ENCODE data around the gene CBARP. TPM values are rescaled to one million over a fixed set of nuclear protein-coding genes. Genes with fewer than 3 reads are reported as not detected.

CBARP gene
- total RNA-seq, 2 donors from 2014 or later, result 21.5 to 28.5 TPM

GRCh38 chr19:1233115-1233667, 4.6 kb downstream of the CBARP start:
- Histone ChIP-seq H3K9ac (ENCODE audit: extremely low read depth, low read length, poor library complexity, severe bottlenecking) (no peak overlapping the region), H3K27me3 (ENCODE audit: control insufficient read depth, insufficient read depth, low read length, poor library complexity, severe bottlenecking) (no peaks in the 10 kb centered on the region), H3K27ac (ENCODE audit: low read depth, low read length) (no peak overlapping the region), H3K36me3 (ENCODE audit: control insufficient read depth, insufficient read depth, low read length) (peaks cover 10% of the 10 kb centered on the region), H3K9me3 (ENCODE audit: control insufficient read depth, low read length) (no peaks in the 10 kb centered on the region), H3K4me1 (ENCODE audit: control insufficient read depth, insufficient read depth, low read length) (no peaks in the 10 kb centered on the region), H3K4me3 (ENCODE audit: low read length) (no peak overlapping the region)
- no peaks in the 10 kb centered on the region for H3K27me3 Mint-ChIP-seq (ENCODE audit: insufficient read depth)
- no peak overlapping the region for H3K4me3 Mint-ChIP-seq
- TF ChIP-seq CTCF (conservative IDR thresholded peaks at IDR 0.05), result no peak
- no peak overlapping the region for H3K27ac Mint-ChIP-seq
- peaks cover 15% of the 10 kb centered on the region for H3K36me3 Mint-ChIP-seq (ENCODE audit: low read depth)
- no peaks in the 10 kb centered on the region for H3K9me3 Mint-ChIP-seq
- H3K4me1 Mint-ChIP-seq, result no peaks in the 10 kb centered on the region
- no peak for DNase-seq
- WGBS, 2 experiments (ENCODE audit: insufficient coverage in 1 of 2, insufficient read length in 1 of 2), result 96% methylated on average over 18 to 24 of the region's 24 CpGs

GRCh38 chr19:1232652-1233072, 5.1 kb downstream of the CBARP start:
- Histone ChIP-seq H3K36me3 (ENCODE audit: control insufficient read depth, insufficient read depth, low read length) (peaks cover 10% of the 10 kb centered on the region), H3K9me3 (ENCODE audit: control insufficient read depth, low read length) (no peaks in the 10 kb centered on the region), H3K27ac (ENCODE audit: low read depth, low read length) (no peak overlapping the region), H3K4me3 (ENCODE audit: low read length) (no peak overlapping the region), H3K27me3 (ENCODE audit: control insufficient read depth, insufficient read depth, low read length, poor library complexity, severe bottlenecking) (no peaks in the 10 kb centered on the region), H3K4me1 (ENCODE audit: control insufficient read depth, insufficient read depth, low read length) (no peaks in the 10 kb centered on the region), H3K9ac (ENCODE audit: extremely low read depth, low read length, poor library complexity, severe bottlenecking) (no peak overlapping the region)
- Mint-ChIP-seq H3K9me3 (no peaks in the 10 kb centered on the region), H3K4me1 (no peaks in the 10 kb centered on the region), H3K4me3 (no peak overlapping the region), H3K27ac (no peak overlapping the region), H3K36me3 (ENCODE audit: low read depth) (peaks cover 17% of the 10 kb centered on the region), H3K27me3 (ENCODE audit: insufficient read depth) (no peaks in the 10 kb centered on the region)
- TF ChIP-seq CTCF (conservative IDR thresholded peaks at IDR 0.05), result no peak
- DNase-seq, result no peak
- WGBS, 2 experiments (ENCODE audit: insufficient coverage in 1 of 2, insufficient read length in 1 of 2), result 86 to 92% methylated on average over 4 to 15 of the region's 15 CpGs

GRCh38 chr19:1231729-1232637, 5.8 kb downstream of the CBARP start:
- H3K36me3 Mint-ChIP-seq (ENCODE audit: low read depth), result peaks cover 20% of the 10 kb centered on the region
- peak overlapping the region; percentile 44 for H3K27ac ChIP-seq (ENCODE audit: low read depth, low read length)
- no peak overlapping the region for H3K4me3 Mint-ChIP-seq
- H3K36me3 ChIP-seq (ENCODE audit: control insufficient read depth, insufficient read depth, low read length), result peaks cover 10% of the 10 kb centered on the region
- no peak for DNase-seq
- H3K4me3 ChIP-seq (ENCODE audit: low read length), result no peak overlapping the region
- no peaks in the 10 kb centered on the region for H3K9me3 Mint-ChIP-seq
- H3K4me1 ChIP-seq (ENCODE audit: control insufficient read depth, insufficient read depth, low read length), result no peaks in the 10 kb centered on the region
- WGBS, 2 experiments (ENCODE audit: insufficient coverage in 1 of 2, insufficient read length in 1 of 2), result 92 to 96% methylated on average over 9 to 15 of the region's 15 CpGs
- H3K27ac Mint-ChIP-seq, result peak overlapping the region; percentile 61
- TF ChIP-seq CTCF (conservative IDR thresholded peaks at IDR 0.05), result no peak
- no peaks in the 10 kb centered on the region for H3K27me3 ChIP-seq (ENCODE audit: control insufficient read depth, insufficient read depth, low read length, poor library complexity, severe bottlenecking)
- no peak overlapping the region for H3K9ac ChIP-seq (ENCODE audit: extremely low read depth, low read length, poor library complexity, severe bottlenecking)
- H3K4me1 Mint-ChIP-seq, result no peaks in the 10 kb centered on the region
- no peaks in the 10 kb centered on the region for H3K9me3 ChIP-seq (ENCODE audit: control insufficient read depth, low read length)
- H3K27me3 Mint-ChIP-seq (ENCODE audit: insufficient read depth), result no peaks in the 10 kb centered on the region

Measured in endodermal cell (in vitro differentiated cells).